IPS-11a (cell line): ENCODE results near the gene PLPPR4.
"Not testable (repeated sequence)": the region's sequence is repeated elsewhere in the genome, so short reads cannot be mapped to it uniquely, and the experiment has no call there.

Experiments used
- H3K4me3 ChIP-seq: one replicate; pipeline ENCODE4 v1.5.1; 2013; ENCODE audit warnings: low read depth, low read length, control low read depth

PLPPR4 gene

GRCh38 chr1:99264201-99265021 lies at the start of gene PLPPR4:
Gene PLPPR4 (plus strand): TSS chr1:99264492. CDS start chr1:99264594, 102 bp downstream.
- H3K4me3 ChIP-seq = peak within 1 kb of the TSS; percentile 75

- no peak overlapping the region for H3K4me3 ChIP-seq
These were observed 47.3 kb upstream of the PLPPR4 start for GRCh38 chr1:99216956-99217355.

GRCh38 chr1:99217599-99217998 lies 46.7 kb upstream of the PLPPR4 start:
- no peak overlapping the region for H3K4me3 ChIP-seq

GRCh38 chr1:99218572-99218971 lies 45.7 kb upstream of the PLPPR4 start:
- no peak overlapping the region for H3K4me3 ChIP-seq

- no peak overlapping the region for H3K4me3 ChIP-seq
These were observed 45.3 kb upstream of the PLPPR4 start for GRCh38 chr1:99218999-99219398.

GRCh38 chr1:99227056-99227897 lies 37.0 kb upstream of the PLPPR4 start:
- no peak overlapping the region for H3K4me3 ChIP-seq

- H3K4me3 ChIP-seq = no peak overlapping the region
These were observed 36.1 kb upstream of the PLPPR4 start for GRCh38 chr1:99228153-99228552.

GRCh38 chr1:99229122-99229521 lies 35.2 kb upstream of the PLPPR4 start:
- no peak overlapping the region for H3K4me3 ChIP-seq

- H3K4me3 ChIP-seq = no peak overlapping the region
These were observed 33.6 kb upstream of the PLPPR4 start for GRCh38 chr1:99230695-99231094.

- no peak overlapping the region for H3K4me3 ChIP-seq
These were observed 32.1 kb upstream of the PLPPR4 start for GRCh38 chr1:99232172-99232571.

- H3K4me3 ChIP-seq = no peak overlapping the region
These were observed 30.8 kb upstream of the PLPPR4 start for GRCh38 chr1:99233446-99233845.

GRCh38 chr1:99236756-99237155 lies 27.5 kb upstream of the PLPPR4 start:
- no peak overlapping the region for H3K4me3 ChIP-seq

GRCh38 chr1:99239690-99240089 lies 24.6 kb upstream of the PLPPR4 start:
- no peak overlapping the region for H3K4me3 ChIP-seq

GRCh38 chr1:99240621-99241020 lies 23.7 kb upstream of the PLPPR4 start:
- H3K4me3 ChIP-seq = no peak overlapping the region

GRCh38 chr1:99246152-99246551 lies 18.1 kb upstream of the PLPPR4 start:
- no peak overlapping the region for H3K4me3 ChIP-seq

- H3K4me3 ChIP-seq = no peak overlapping the region
These were observed 17.1 kb upstream of the PLPPR4 start for GRCh38 chr1:99247199-99247598.

- H3K4me3 ChIP-seq = no peak overlapping the region
These were observed 13.6 kb upstream of the PLPPR4 start for GRCh38 chr1:99250728-99251127.

GRCh38 chr1:99251308-99251707 lies 13.0 kb upstream of the PLPPR4 start:
- H3K4me3 ChIP-seq = no peak overlapping the region

- no peak overlapping the region for H3K4me3 ChIP-seq
These were observed 11.7 kb upstream of the PLPPR4 start for GRCh38 chr1:99252630-99253029.

- H3K4me3 ChIP-seq = not testable (repeated sequence)
These were observed 3.9 kb upstream of the PLPPR4 start for GRCh38 chr1:99260402-99260801.

GRCh38 chr1:99265124-99265523 lies 832 bp downstream of the PLPPR4 start:
- peak overlapping the region; percentile 75 for H3K4me3 ChIP-seq

GRCh38 chr1:99266726-99267125 lies 2.4 kb downstream of the PLPPR4 start:
- H3K4me3 ChIP-seq = no peak overlapping the region
